Ovary (tissue), 3 donors: ENCODE measurements around the gene BNC2.

Experiments
- EP300 ChIP-seq: sonication (generic); formaldehyde crosslinking; IDR thresholded peaks from one replicate; pipeline ENCODE4 v1.6.1; 2017; ENCODE audit warnings: antibody characterized with exemption
- POLR2A ChIP-seq: fragments of 450-650 bp; IDR thresholded peaks from one replicate; pipeline ENCODE4 v1.6.1; 2017; ENCODE audit warnings: antibody characterized with exemption, mild to moderate bottlenecking, moderate library complexity
- TF ChIP-seq, protein P1 (sequence below), 3 donors: fragments of 450-650 bp in 2 of 3; fragments of 200-600 bp in 1 of 3; IDR thresholded peaks; one replicate each; pipeline versions ENCODE4 v1.5.1 to v1.8.0; 2016 to 2022; ENCODE audit warnings: antibody characterized with exemption in 3 of 3, mild to moderate bottlenecking in 1 of 3
- donor health status: DM: no; HTN: no; CAD: no.

DNA sequence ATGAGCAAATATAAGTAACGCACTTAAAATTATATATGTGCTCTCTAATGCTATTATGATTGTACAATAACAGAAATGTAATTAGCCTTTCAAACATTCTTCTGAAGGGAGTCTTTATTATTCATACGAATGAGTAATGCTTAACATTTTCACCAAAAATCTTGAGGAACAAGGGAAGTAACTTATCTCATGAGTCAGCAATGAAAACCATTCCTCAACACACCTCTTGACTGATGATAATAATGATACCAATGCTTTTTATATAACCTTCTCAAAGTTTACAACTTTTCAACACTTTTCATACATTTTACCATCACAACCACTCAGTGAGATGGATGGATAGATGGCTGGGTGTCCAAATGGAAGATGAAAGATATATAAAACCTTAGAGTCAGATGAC is 369.3 kb downstream of the BNC2 start:
- TF ChIP-seq, protein P1, sequence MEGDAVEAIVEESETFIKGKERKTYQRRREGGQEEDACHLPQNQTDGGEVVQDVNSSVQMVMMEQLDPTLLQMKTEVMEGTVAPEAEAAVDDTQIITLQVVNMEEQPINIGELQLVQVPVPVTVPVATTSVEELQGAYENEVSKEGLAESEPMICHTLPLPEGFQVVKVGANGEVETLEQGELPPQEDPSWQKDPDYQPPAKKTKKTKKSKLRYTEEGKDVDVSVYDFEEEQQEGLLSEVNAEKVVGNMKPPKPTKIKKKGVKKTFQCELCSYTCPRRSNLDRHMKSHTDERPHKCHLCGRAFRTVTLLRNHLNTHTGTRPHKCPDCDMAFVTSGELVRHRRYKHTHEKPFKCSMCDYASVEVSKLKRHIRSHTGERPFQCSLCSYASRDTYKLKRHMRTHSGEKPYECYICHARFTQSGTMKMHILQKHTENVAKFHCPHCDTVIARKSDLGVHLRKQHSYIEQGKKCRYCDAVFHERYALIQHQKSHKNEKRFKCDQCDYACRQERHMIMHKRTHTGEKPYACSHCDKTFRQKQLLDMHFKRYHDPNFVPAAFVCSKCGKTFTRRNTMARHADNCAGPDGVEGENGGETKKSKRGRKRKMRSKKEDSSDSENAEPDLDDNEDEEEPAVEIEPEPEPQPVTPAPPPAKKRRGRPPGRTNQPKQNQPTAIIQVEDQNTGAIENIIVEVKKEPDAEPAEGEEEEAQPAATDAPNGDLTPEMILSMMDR (IDR thresholded peaks at IDR 0.05), result no peak
- no peak for TF ChIP-seq POLR2A
- TF ChIP-seq EP300, result no peak
